ENCODE data around the gene MYO1G. TPM values are rescaled to one million over a fixed set of nuclear protein-coding genes. Genes with fewer than 3 reads are reported as not detected.

MYO1G gene
- total and polyA plus RNA-seq, 9 of the 15 experiments (the other 6 are each of a cell fraction or from before 2014, with no cell fraction given): 0.03 to 0.62 (median 0.13) TPM; not detected in 1

GRCh38 chr7:45001138-45001694 is 22.4 kb upstream of the MYO1G start (continued):
- TF ChIP-seq RREB1 (CRISPR knock-in tag; IDR thresholded peaks at IDR 0.05): no peak
- TF ChIP-seq HDAC6 (IDR thresholded peaks at IDR 0.05; ENCODE audit: low read depth, low read length): no peak
- no peak for TF ChIP-seq ZBTB12 (CRISPR knock-in tag; IDR thresholded peaks at IDR 0.05)
- peak; percentile 77 for TF ChIP-seq SMARCA4 (IDR thresholded peaks at IDR 0.05)
- no peak for TF ChIP-seq ZFP30 (CRISPR knock-in tag; IDR thresholded peaks at IDR 0.05; ENCODE audit: borderline replicate concordance)
- no peak for TF ChIP-seq HMG20B (CRISPR knock-in tag; IDR thresholded peaks at IDR 0.05)
- no peak for TF ChIP-seq CEBPG (CRISPR knock-in tag; IDR thresholded peaks at IDR 0.05)
- no peak for TF ChIP-seq CEBPG (tag; conservative IDR thresholded peaks at IDR 0.05 in 1 of 2, IDR thresholded peaks at IDR 0.05 in 1 of 2)
- TF ChIP-seq CBX8 (IDR thresholded peaks at IDR 0.05; ENCODE audit: borderline replicate concordance, extremely low read depth, low read depth, low read length, poor library complexity, severe bottlenecking): no peak
- TF ChIP-seq CBX3 (IDR thresholded peaks at IDR 0.05; ENCODE audit: borderline replicate concordance in 1 of 2, low read length in 2 of 2): peak in 1 of 2 experiments; percentile 25; a peak in 1 of 3 replicates
- TF ChIP-seq ZBTB2 (IDR thresholded peaks at IDR 0.05): peak; percentile 61; the same call in 1 of the 2 replicates
- no peak for TF ChIP-seq SRF (CRISPR knock-in tag; IDR thresholded peaks at IDR 0.05)
- TF ChIP-seq CLOCK (CRISPR knock-in tag; IDR thresholded peaks at IDR 0.05; ENCODE audit: borderline replicate concordance): no peak
- TF ChIP-seq PHF20 (IDR thresholded peaks at IDR 0.05; ENCODE audit: partially characterized antibody): no peak
